Heart left ventricle (tissue), 16 donors: ENCODE measurements around the gene ARHGAP26. TPM values are rescaled to one million over a fixed set of nuclear protein-coding genes. Genes with fewer than 3 reads are reported as not detected.
A peak's percentile ranks its signal among the peaks of the same experiment; 100 is the strongest.

ENCODE experiments used
- ATAC-seq, 4 donors: fragments of 200-7000 bp; cut with Tn5 transposase; one replicate each; pipeline ENCODE4 v1.9.1; 2020 to 2022; ENCODE audit warnings: moderate library complexity in 4 of 4, mild to moderate bottlenecking in 3 of 4, moderate number of reproducible peaks in 1 of 4
- DNase-seq, 5 donors: peaks; one replicate each; pipeline ENCODE4 v3.0.0-alpha.2; 2020
- H3K27ac ChIP-seq, 12 donors: fragments of 200-600 bp; sonication (generic) in 4 of 12; one replicate each; pipeline versions ENCODE4 v1.5.0 to v1.8.0; 2016 to 2022; ENCODE audit warnings: mild to moderate bottlenecking in 2 of 12
- H3K27me3 ChIP-seq, 9 donors: fragments of 200-600 bp; sonication (generic) in 2 of 9; one replicate each; pipeline versions ENCODE4 v1.5.1 to v1.8.0; 2016 to 2022; ENCODE audit warnings: mild to moderate bottlenecking in 3 of 9
- H3K36me3 ChIP-seq, 9 donors: fragments of 200-600 bp; sonication (generic) in 2 of 9; one replicate each; pipeline versions ENCODE4 v1.5.0 to v1.8.0; 2018 to 2022; ENCODE audit warnings: mild to moderate bottlenecking in 2 of 9
- H3K4me1 ChIP-seq, 12 donors: fragments of 200-600 bp; sonication (generic) in 4 of 12; one replicate each; pipeline versions ENCODE4 v1.5.0 to v1.8.0; 2016 to 2022; ENCODE audit warnings: mild to moderate bottlenecking in 3 of 12
- H3K4me3 ChIP-seq, 12 donors: fragments of 200-600 bp; sonication (generic) in 4 of 12; one replicate each; pipeline versions ENCODE4 v1.5.0 to v1.8.0; 2017 to 2022; ENCODE audit warnings: mild to moderate bottlenecking in 9 of 12, moderate library complexity in 4 of 12
- H3K9me3 ChIP-seq, 12 donors: fragments of 200-600 bp; sonication (generic) in 4 of 12; one replicate each; pipeline versions ENCODE4 v1.5.0 to v1.8.0; 2016 to 2022; ENCODE audit warnings: mild to moderate bottlenecking in 1 of 12
- POLR2A ChIP-seq, 2 donors: fragments of 450-650 bp; IDR thresholded peaks; one replicate each; pipeline ENCODE4 v1.6.1; 2017; ENCODE audit warnings: antibody characterized with exemption in 2 of 2, mild to moderate bottlenecking in 2 of 2, moderate library complexity in 2 of 2
- WGBS, 4 donors: extraction: QIAGEN DNeasy Blood & Tissue Kit in 2 of 4; methylation state at CpG; one replicate each; pipeline versions ENCODE4 v1.1.5 to v1.1.7; 2013 to 2018; 5-methylcytosine and 5-hydroxymethylcytosine counted together
- intact Hi-C, 10 donors: fragments of 100-400 bp; cut with DNase I; formaldehyde crosslinking; loops; one replicate each; pipeline versions ENCODE4 v1.11.1 to v1.14.2; 2022
- polyA plus RNA-seq, 2 donors: library from polyadenylated mRNA; stranded (reverse); fragments of 200-250 nt; gene quantifications; one replicate each; pipeline ENCODE4 v1.2.3, GENCODE V29; 2013
- total RNA-seq, 9 donors: library from RNA; depleted of rRNA in 2 of 9; stranded (reverse); fragments of >200 nt in 2 of 9; fragmentation: NEBNext Ultra II Directional in 3 of 9; extraction: Animal tissue kit (Norgen Biotek cat#: 25700) in 3 of 9; gene quantifications; one replicate each; pipeline versions ENCODE4 v1.1.0 to v1.2.4, GENCODE V29; 2016 to 2023
- TF ChIP-seq, protein P1 (sequence below), 12 donors: fragments of 200-600 bp; sonication (generic) in 4 of 12; IDR thresholded peaks; one replicate each; pipeline versions ENCODE4 v1.5.0 to v1.8.0; 2018 to 2022; ENCODE audit warnings: antibody characterized with exemption in 12 of 12, mild to moderate bottlenecking in 5 of 12
- donor health status: ischemic (EF 13 %, LVEDD 7.1; RV severe dilation, severe dysfunction).
- donor health status: healthy with polysubstance abuse.
- donor health status: DM: no; HTN: yes; CAD: no.
- donor health status: DM: no; HTN: no; CAD: no.
- donor health status: ischemic (EF 25% LVEDD 6.9; RV normal size, moderate dysfunction).
- donor health status: ischemic (EF 25% LVEDD 5.7; RV mildly dilated, moderate dysfunction).
- donor health status: healthy.
- donor health status: DM: yes; HTN: yes; CAD: no.
- donor health status: ischemic (EF 35%, LVEDD 5.7; RV mildly dilated, moderate dysfunction).
- donor health status: nonischemic (EF 11% LVEDD 7.7; RV severe dilation, severe dysfunction).
- donor health status: DM: yes; HTN: yes; CAD: no.
- donor health status: PGD.
- donor health status: ischemic (EF 29% LVEDD 5.4; RV normal size, mild dysfunction).
- donor health status: nonischemic (EF 23%, LVEDD 6.1; RV moderate dilation, normal function).

Gene ARHGAP26
- total and polyA plus RNA-seq, 11 donors = 11.9 to 52.1 (median 33.7) TPM

DNA sequence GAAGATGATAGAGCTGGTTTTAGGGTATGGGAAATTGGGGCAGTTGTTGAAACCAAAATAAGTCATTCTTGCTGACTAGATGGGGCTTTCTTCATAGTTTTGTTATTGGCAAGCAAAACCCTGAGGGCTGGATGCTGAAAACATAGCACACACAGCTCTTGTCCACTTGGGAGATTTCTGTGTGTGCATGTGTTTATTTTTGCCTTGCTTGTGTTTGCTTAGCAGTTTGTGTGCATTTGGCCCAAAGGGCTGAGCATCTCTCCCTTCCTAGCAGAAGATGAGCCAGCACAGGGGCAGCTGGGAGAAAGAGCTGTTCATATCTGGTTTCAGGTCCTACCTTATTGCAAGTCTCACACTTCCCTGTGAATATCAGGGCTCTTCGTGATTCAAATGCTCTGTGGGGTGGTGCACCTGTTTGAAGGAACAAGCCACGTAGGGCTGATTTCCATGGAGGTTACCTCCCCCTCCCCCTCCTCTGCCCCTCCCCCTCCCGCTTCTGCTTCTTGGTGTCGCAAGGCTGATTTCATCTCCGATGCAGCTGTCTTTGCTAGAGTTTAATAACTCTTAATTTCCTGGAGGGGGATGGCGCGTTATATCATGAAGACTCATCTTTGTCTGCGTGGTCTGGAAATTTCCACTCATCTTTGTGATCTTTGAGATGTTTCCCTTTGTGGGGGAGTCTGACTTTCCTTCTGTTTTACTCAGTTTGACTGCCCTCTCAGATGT lies 296.5 kb downstream of the ARHGAP26 start:
- WGBS, 4 donors = 42 to 59% (median 46%) methylated on average over 8 of the region's 8 CpGs
- Histone ChIP-seq H3K27me3 (no peaks in the 10 kb centered on the region), H3K9me3 (peaks cover 0 to 3% (median 0%) of the 10 kb centered on the region in 12 donors), H3K36me3 (peaks cover 0 to 33% (median 15%) of the 10 kb centered on the region in 9 donors), H3K4me3 (no peak overlapping the region), H3K4me1 (peaks cover 5 to 60% (median 51%) of the 10 kb centered on the region in 12 donors), H3K27ac (peak overlapping the region in 8 of 12 donors; percentile 1 to 81 (median 34))
- DNase-seq = peak in 2 of 5 donors; percentile 43
- intact Hi-C loops = loop anchor here in 2 of 10 donors (10.0 kb wide), 2 partner anchors 62 to 142 kb away; no protein-coding TSS in a partner anchor
- peak in 1 of 4 donors; percentile 23 for ATAC-seq
- TF ChIP-seq, protein P1, sequence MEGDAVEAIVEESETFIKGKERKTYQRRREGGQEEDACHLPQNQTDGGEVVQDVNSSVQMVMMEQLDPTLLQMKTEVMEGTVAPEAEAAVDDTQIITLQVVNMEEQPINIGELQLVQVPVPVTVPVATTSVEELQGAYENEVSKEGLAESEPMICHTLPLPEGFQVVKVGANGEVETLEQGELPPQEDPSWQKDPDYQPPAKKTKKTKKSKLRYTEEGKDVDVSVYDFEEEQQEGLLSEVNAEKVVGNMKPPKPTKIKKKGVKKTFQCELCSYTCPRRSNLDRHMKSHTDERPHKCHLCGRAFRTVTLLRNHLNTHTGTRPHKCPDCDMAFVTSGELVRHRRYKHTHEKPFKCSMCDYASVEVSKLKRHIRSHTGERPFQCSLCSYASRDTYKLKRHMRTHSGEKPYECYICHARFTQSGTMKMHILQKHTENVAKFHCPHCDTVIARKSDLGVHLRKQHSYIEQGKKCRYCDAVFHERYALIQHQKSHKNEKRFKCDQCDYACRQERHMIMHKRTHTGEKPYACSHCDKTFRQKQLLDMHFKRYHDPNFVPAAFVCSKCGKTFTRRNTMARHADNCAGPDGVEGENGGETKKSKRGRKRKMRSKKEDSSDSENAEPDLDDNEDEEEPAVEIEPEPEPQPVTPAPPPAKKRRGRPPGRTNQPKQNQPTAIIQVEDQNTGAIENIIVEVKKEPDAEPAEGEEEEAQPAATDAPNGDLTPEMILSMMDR (IDR thresholded peaks at IDR 0.05) = no peak
- no peak for TF ChIP-seq POLR2A (IDR thresholded peaks at IDR 0.05)

DNA sequence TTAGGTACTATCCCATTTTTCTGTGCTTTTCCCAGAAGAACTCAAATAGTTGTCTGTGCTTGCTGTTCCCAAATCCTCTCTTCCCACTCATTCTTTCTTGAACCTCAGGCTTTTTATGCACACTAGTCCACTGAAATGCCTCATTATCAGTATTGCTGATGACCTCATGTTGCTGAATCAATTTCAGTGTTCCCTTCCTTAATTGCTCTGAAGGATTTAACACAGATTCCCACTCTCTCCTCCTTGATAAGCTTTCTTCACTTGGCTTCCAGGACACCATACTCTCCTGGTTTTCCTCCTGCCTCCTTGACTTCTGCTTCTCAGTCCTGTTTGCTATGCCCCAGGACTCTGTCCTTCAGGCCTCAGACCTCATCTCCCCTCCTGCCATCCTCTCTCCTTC lies 298.5 kb downstream of the ARHGAP26 start:
- intact Hi-C loops = loop anchor here in 2 of 10 donors (10.0 kb wide), 2 partner anchors 64 to 144 kb away; no protein-coding TSS in a partner anchor
- ATAC-seq = no peak
- no peaks in the 10 kb centered on the region for H3K27me3 ChIP-seq
- DNase-seq = no peak
- no peak overlapping the region for H3K27ac ChIP-seq
- H3K4me3 ChIP-seq = no peak overlapping the region
- TF ChIP-seq POLR2A (IDR thresholded peaks at IDR 0.05) = no peak
- TF ChIP-seq, protein P1 (IDR thresholded peaks at IDR 0.05) = no peak
- peaks cover 0 to 33% (median 15%) of the 10 kb centered on the region in 9 donors for H3K36me3 ChIP-seq
- H3K4me1 ChIP-seq = peaks cover 5 to 41% (median 36%) of the 10 kb centered on the region in 12 donors
- H3K9me3 ChIP-seq = peaks cover 0 to 9% (median 0%) of the 10 kb centered on the region in 12 donors

DNA sequence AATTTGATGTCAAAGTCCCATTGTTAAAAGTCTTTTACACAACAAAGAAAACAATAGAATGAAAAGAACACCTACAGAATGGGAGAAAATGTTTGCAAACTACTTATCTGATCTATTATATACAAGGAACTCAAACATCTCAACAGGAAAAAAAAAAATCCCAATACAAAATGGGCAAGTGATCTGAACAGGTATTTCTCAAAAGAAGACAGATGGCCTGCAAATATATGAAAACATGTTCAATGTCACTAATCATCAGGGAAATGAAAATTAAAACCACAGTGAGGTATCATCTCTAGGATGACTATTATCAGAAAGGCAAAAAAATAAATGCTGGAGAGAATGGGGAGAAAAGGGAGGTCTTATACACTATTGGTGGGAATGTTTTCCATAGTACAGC lies 301.8 kb downstream of the ARHGAP26 start:
- no peaks in the 10 kb centered on the region for H3K27me3 ChIP-seq
- no peak for DNase-seq
- intact Hi-C loops = no loop called here

GRCh38 chr5:143072734-143073133 lies 302.6 kb downstream of the ARHGAP26 start:
- intact Hi-C loops = no loop called here

More for the DNA sequence above, 301.8 kb downstream of the ARHGAP26 start:
- peaks cover 0 to 33% (median 11%) of the 10 kb centered on the region in 9 donors for H3K36me3 ChIP-seq
- H3K9me3 ChIP-seq = peaks cover 0 to 9% (median 0%) of the 10 kb centered on the region in 12 donors
- peaks cover 0 to 9% (median 7%) of the 10 kb centered on the region in 12 donors for H3K4me1 ChIP-seq
- ATAC-seq = no peak
- TF ChIP-seq, protein P1 (IDR thresholded peaks at IDR 0.05) = no peak
- TF ChIP-seq POLR2A (IDR thresholded peaks at IDR 0.05) = no peak
- H3K27ac ChIP-seq = no peak overlapping the region
- H3K4me3 ChIP-seq = no peak overlapping the region

More at GRCh38 chr5:143072734-143073133, 302.6 kb downstream of the ARHGAP26 start:
- no peak overlapping the region for H3K4me3 ChIP-seq
- no peak overlapping the region for H3K27ac ChIP-seq
- H3K9me3 ChIP-seq = peaks cover 0 to 9% (median 0%) of the 10 kb centered on the region in 12 donors
- TF ChIP-seq, protein P1 (IDR thresholded peaks at IDR 0.05) = no peak
- no peak for TF ChIP-seq POLR2A (IDR thresholded peaks at IDR 0.05)
- no peaks in the 10 kb centered on the region for H3K27me3 ChIP-seq
- peaks cover 0 to 9% (median 2%) of the 10 kb centered on the region in 12 donors for H3K4me1 ChIP-seq
- no peak for ATAC-seq
- no peak for DNase-seq
- peaks cover 0 to 29% (median 11%) of the 10 kb centered on the region in 9 donors for H3K36me3 ChIP-seq
